Heart right ventricle (tissue), 16 donors: ENCODE results near the gene WDFY4. TPM values are rescaled to one million over a fixed set of nuclear protein-coding genes. Genes with fewer than 3 reads are reported as not detected.

ENCODE experiments used
- ATAC-seq, 8 donors: fragments of 200-7000 bp; cut with Tn5 transposase; one replicate each; pipeline ENCODE4 v1.9.1; 2020; ENCODE audit warnings: mild to moderate bottlenecking in 8 of 8, moderate library complexity in 8 of 8, moderate number of reproducible peaks in 1 of 8
- DNase-seq, 2 donors: peaks; one replicate each; pipeline ENCODE4 v3.0.0-alpha.2; 2020
- H3K27ac ChIP-seq, 10 donors: fragments of 200-600 bp; sonication (generic) in 2 of 10; one replicate each; pipeline versions ENCODE4 v1.5.0 to v1.8.0; 2020 to 2022; ENCODE audit warnings: mild to moderate bottlenecking in 3 of 10
- H3K27me3 ChIP-seq, 7 donors: fragments of 200-600 bp; one replicate each; pipeline ENCODE4 v1.8.0; 2021 to 2022; ENCODE audit warnings: mild to moderate bottlenecking in 2 of 7
- H3K36me3 ChIP-seq, 9 donors: fragments of 200-600 bp; sonication (generic) in 1 of 9; one replicate each; pipeline versions ENCODE4 v1.5.0 to v1.8.0; 2020 to 2022; ENCODE audit warnings: mild to moderate bottlenecking in 2 of 9
- H3K4me1 ChIP-seq, 9 donors: fragments of 200-600 bp; sonication (generic) in 1 of 9; one replicate each; pipeline versions ENCODE4 v1.5.0 to v1.8.0; 2020 to 2022; ENCODE audit warnings: mild to moderate bottlenecking in 4 of 9
- H3K4me3 ChIP-seq, 10 donors: fragments of 200-600 bp; sonication (generic) in 2 of 10; one replicate each; pipeline versions ENCODE4 v1.5.0 to v1.8.0; 2020 to 2022; ENCODE audit warnings: mild to moderate bottlenecking in 7 of 10, moderate library complexity in 2 of 10
- H3K9me3 ChIP-seq, 11 donors: fragments of 200-600 bp in 10 of 11; sonication (generic) in 2 of 11; one replicate each; pipeline versions ENCODE4 v1.5.0 to v1.8.0; 2013 to 2022; ENCODE audit warnings: mild to moderate bottlenecking in 2 of 11, control low read depth in 1 of 11, moderate library complexity in 1 of 11
- WGBS, 2 donors: extraction: QIAGEN DNeasy Blood & Tissue Kit; methylation state at CpG; one replicate each; pipeline ENCODE4 v1.1.7; 2013; ENCODE audit warnings: inconsistent platforms in 1 of 2; 5-methylcytosine and 5-hydroxymethylcytosine counted together
- intact Hi-C, 10 donors: fragments of 100-400 bp; cut with DNase I; formaldehyde crosslinking; loops; one replicate each; pipeline versions ENCODE4 v1.11.1 to v1.14.2; 2022
- polyA plus RNA-seq, 2 donors: library from polyadenylated mRNA; stranded (reverse); fragments of 200-250 nt; gene quantifications; one replicate each; pipeline ENCODE4 v1.2.3, GENCODE V29; 2013
- total RNA-seq, 10 donors: library from RNA; stranded (reverse); fragmentation: NEBNext Ultra II Directional in 3 of 10; extraction: Animal tissue kit (Norgen Biotek cat#: 25700) in 3 of 10; gene quantifications; one replicate each; pipeline versions ENCODE4 v1.2.1 to v1.2.4, GENCODE V29; 2021 to 2023
- TF ChIP-seq, protein P1 (sequence below), 9 donors: fragments of 200-600 bp; sonication (generic) in 2 of 9; IDR thresholded peaks; one replicate each; pipeline versions ENCODE4 v1.5.0 to v1.8.0; 2021 to 2022; ENCODE audit warnings: antibody characterized with exemption in 9 of 9, mild to moderate bottlenecking in 5 of 9, moderate library complexity in 1 of 9
- donor health status: Arrhythmogenic right ventricular cardiomyopathy.
- donor health status: ischemic (EF 13 %, LVEDD 7.1; RV severe dilation, severe dysfunction).
- donor health status: healthy with polysubstance abuse.
- donor health status: DM: no; HTN: yes; CAD: no.
- donor health status: DM: no; HTN: no; CAD: no.
- donor health status: ischemic (EF 25% LVEDD 6.9; RV normal size, moderate dysfunction).
- donor health status: ischemic (EF 25% LVEDD 5.7; RV mildly dilated, moderate dysfunction).
- donor health status: healthy.
- donor health status: DM: yes; HTN: yes; CAD: no.
- donor health status: Ischemic cardiomyopathy.
- donor health status: ischemic (EF 35%, LVEDD 5.7; RV mildly dilated, moderate dysfunction).
- donor health status: nonischemic (EF 11% LVEDD 7.7; RV severe dilation, severe dysfunction).
- donor health status: DM: yes; HTN: yes; CAD: no.
- donor health status: PGD.
- donor health status: ischemic (EF 29% LVEDD 5.4; RV normal size, mild dysfunction).
- donor health status: nonischemic (EF 23%, LVEDD 6.1; RV moderate dilation, normal function).

Gene WDFY4
- total and polyA plus RNA-seq, 12 donors = 0.59 to 7.4 (median 0.92) TPM

DNA sequence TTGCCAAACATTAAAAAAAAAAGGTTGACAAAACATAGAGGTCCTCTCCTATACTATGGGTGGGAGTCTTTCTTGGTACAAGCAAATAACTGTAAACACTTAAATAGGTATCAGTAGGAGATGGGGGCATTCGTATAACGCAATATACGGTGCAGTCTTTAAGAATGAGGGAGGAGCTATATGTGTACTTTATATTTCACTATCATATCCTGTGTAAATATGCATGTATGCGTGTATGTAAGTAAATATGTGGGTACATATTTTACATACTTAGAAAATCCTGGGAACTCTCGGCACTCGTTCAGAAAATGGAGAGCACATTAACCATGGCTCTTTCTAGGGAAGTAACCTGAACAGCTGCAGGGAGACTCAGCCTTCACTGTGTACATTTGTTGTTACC, 337.0 kb downstream of the WDFY4 start:
- no peak overlapping the region for H3K27ac ChIP-seq
- TF ChIP-seq, protein P1, sequence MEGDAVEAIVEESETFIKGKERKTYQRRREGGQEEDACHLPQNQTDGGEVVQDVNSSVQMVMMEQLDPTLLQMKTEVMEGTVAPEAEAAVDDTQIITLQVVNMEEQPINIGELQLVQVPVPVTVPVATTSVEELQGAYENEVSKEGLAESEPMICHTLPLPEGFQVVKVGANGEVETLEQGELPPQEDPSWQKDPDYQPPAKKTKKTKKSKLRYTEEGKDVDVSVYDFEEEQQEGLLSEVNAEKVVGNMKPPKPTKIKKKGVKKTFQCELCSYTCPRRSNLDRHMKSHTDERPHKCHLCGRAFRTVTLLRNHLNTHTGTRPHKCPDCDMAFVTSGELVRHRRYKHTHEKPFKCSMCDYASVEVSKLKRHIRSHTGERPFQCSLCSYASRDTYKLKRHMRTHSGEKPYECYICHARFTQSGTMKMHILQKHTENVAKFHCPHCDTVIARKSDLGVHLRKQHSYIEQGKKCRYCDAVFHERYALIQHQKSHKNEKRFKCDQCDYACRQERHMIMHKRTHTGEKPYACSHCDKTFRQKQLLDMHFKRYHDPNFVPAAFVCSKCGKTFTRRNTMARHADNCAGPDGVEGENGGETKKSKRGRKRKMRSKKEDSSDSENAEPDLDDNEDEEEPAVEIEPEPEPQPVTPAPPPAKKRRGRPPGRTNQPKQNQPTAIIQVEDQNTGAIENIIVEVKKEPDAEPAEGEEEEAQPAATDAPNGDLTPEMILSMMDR (IDR thresholded peaks at IDR 0.05) = no peak
- WGBS, 2 donors = 93 to 94% methylated on average over 6 of the region's 6 CpGs
- H3K36me3 ChIP-seq = peaks cover 0 to 29% (median 7%) of the 10 kb centered on the region in 9 donors
- H3K4me3 ChIP-seq = no peak overlapping the region
- H3K9me3 ChIP-seq = no peaks in the 10 kb centered on the region
- no peak for DNase-seq
- no peak for ATAC-seq
- H3K27me3 ChIP-seq = no peaks in the 10 kb centered on the region
- intact Hi-C loops = no loop called here
- peaks cover 3 to 33% (median 27%) of the 10 kb centered on the region in 9 donors for H3K4me1 ChIP-seq

DNA sequence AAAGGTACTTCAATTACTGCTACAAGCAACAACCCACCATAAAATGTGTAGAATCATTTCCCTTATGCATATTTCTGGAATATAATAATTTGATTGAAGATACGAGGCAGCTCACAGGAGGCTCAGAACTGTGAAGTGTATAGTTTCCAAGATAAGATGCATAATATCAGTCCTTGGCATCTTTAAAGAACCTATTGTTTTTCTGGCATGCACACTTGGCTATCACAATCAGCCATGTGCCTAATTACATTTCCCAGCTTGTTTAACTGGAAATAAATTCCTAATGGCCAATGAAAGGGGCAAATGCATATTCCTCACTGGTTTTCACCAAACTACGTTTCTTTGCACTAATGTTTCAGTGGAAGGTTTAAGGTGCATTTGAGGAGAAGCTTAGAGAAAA, 338.4 kb downstream of the WDFY4 start:
- Histone ChIP-seq H3K9me3 (no peaks in the 10 kb centered on the region), H3K4me1 (peaks cover 3 to 33% (median 27%) of the 10 kb centered on the region in 9 donors), H3K27me3 (no peaks in the 10 kb centered on the region), H3K36me3 (peaks cover 0 to 20% (median 0%) of the 10 kb centered on the region in 9 donors), H3K4me3 (no peak overlapping the region), H3K27ac (peak overlapping the region in 5 of 10 donors; percentile 32 to 83 (median 70))
- DNase-seq (no peak), ATAC-seq (no peak)
- 55 to 68% methylated on average over 2 of the region's 2 CpGs for WGBS, 2 donors
- intact Hi-C loops = no loop called here
- TF ChIP-seq, protein P1 (IDR thresholded peaks at IDR 0.05) = no peak

DNA sequence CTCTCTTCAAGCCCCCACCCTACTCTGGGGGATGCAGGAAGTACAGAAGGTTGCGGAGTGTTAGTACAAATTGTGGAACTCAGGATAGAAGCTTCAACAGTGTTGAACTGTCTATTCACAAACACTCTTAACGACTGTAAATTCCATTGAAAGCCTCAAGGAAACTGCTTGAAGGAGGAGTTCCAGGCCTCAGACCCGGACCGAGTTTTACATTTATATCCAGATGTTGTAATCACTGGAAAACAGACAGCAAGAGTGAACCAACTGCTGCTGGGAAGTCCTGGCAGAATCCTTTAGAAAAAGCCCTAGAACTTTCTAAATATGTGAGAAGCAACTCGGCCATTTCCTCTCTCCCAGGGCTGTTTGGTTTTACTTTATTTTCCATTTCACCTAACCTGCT, 339.1 kb downstream of the WDFY4 start:
- TF ChIP-seq, protein P1 (IDR thresholded peaks at IDR 0.05) = no peak
- WGBS, 2 donors = 34 to 43% methylated on average over 5 of the region's 5 CpGs
- Histone ChIP-seq H3K27ac (peak overlapping the region in 8 of 10 donors; percentile 32 to 83 (median 70)), H3K36me3 (peaks cover 0 to 14% (median 0%) of the 10 kb centered on the region in 9 donors), H3K4me1 (peaks cover 3 to 33% (median 27%) of the 10 kb centered on the region in 9 donors), H3K4me3 (no peak overlapping the region), H3K27me3 (no peaks in the 10 kb centered on the region), H3K9me3 (no peaks in the 10 kb centered on the region)
- intact Hi-C loops = no loop called here
- ATAC-seq (peak in 7 of 8 donors; percentile 45 to 83 (median 65)), DNase-seq (no peak)

DNA sequence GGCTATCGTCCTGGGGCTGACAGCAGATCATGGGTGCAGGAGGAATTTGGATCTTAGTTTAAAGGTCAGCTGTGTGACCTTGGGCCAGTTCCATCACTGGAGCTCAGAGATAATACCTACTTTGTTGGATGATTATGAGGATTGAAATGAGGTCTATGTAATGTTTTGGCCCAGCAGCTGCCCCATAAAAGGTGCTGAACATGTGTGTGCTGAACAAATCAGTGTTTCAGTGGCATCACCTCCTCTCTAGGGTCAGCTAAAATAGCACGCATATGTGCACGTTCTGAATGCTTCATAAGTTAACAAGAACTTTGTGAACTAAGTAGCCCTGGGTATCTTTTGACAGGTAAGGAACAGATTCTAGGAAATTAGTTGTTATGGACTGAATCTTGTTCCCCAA, 339.8 kb downstream of the WDFY4 start:
- ATAC-seq = peak in 7 of 8 donors; percentile 34 to 86 (median 49)
- no peaks in the 10 kb centered on the region for H3K27me3 ChIP-seq
- no peak overlapping the region for H3K4me3 ChIP-seq
- intact Hi-C loops = no loop called here
- DNase-seq = no peak
- peak overlapping the region in 9 of 10 donors; percentile 32 to 83 (median 69) for H3K27ac ChIP-seq
- 37 to 45% methylated on average over 3 of the region's 3 CpGs for WGBS, 2 donors
- H3K9me3 ChIP-seq = no peaks in the 10 kb centered on the region
- peaks cover 0 to 14% (median 0%) of the 10 kb centered on the region in 9 donors for H3K36me3 ChIP-seq
- TF ChIP-seq, protein P1 (IDR thresholded peaks at IDR 0.05) = no peak
- peaks cover 3 to 33% (median 27%) of the 10 kb centered on the region in 9 donors for H3K4me1 ChIP-seq
